NB4 (cell line): Measurements from ENCODE around the gene FZD10.

Experiments
- CTCF ChIP-seq: IDR thresholded peaks from one replicate; pipeline ENCODE4 v1.5.1; 2012; ENCODE audit warnings: low read depth, low read length
- MAX ChIP-seq: IDR thresholded peaks from 2 replicates; pipeline ENCODE4 v1.6.1; 2011; ENCODE audit warnings: low read depth, low read length
- MYC ChIP-seq: IDR thresholded peaks from 2 replicates; pipeline ENCODE4 v1.6.1; 2011; ENCODE audit warnings: low read depth, low read length

GRCh38 chr12:130117233-130117632 is 45.0 kb upstream of the FZD10 start:
- TF ChIP-seq MYC (no peak), CTCF (no peak), MAX (no peak)
